AG10803 (cell line): ENCODE data around the gene B3GNT5.

ENCODE experiments used
- DNase-seq: peaks from one replicate; pipeline ENCODE4 v3.0.0; 2010; ENCODE audit warnings: low read depth
- H3K4me3 ChIP-seq: 2 replicates; pipeline ENCODE4 v1.5.1; 2011; ENCODE audit warnings: mild to moderate bottlenecking, low read length, control low read depth
- TF ChIP-seq, protein P1 (sequence below): conservative IDR thresholded peaks from 2 replicates; pipeline ENCODE4 v1.5.1; 2011; ENCODE audit warnings: mild to moderate bottlenecking, low read length, control low read depth, inconsistent platforms

B3GNT5 gene

DNA sequence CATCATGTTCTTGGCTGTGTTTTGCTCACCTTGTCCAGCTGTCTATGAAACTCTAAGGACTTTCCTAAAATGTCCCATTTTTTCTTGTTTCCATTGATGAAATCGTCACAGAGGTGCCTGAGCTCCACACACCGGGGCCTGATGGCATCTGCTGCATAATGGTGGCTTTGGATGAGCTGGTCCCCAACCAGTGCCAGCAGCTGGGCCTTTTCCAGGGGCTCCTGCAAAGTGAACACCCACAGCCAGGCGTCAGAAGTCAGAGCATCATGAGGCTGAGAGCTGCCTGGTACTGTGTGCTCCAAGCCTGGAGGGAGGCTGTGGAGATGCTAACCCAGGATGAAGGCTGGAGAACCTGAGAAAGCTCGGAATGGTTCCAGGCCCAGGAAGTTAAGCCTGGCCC, 46.9 kb downstream of the B3GNT5 start:
- DNase-seq = no peak
- TF ChIP-seq, protein P1, sequence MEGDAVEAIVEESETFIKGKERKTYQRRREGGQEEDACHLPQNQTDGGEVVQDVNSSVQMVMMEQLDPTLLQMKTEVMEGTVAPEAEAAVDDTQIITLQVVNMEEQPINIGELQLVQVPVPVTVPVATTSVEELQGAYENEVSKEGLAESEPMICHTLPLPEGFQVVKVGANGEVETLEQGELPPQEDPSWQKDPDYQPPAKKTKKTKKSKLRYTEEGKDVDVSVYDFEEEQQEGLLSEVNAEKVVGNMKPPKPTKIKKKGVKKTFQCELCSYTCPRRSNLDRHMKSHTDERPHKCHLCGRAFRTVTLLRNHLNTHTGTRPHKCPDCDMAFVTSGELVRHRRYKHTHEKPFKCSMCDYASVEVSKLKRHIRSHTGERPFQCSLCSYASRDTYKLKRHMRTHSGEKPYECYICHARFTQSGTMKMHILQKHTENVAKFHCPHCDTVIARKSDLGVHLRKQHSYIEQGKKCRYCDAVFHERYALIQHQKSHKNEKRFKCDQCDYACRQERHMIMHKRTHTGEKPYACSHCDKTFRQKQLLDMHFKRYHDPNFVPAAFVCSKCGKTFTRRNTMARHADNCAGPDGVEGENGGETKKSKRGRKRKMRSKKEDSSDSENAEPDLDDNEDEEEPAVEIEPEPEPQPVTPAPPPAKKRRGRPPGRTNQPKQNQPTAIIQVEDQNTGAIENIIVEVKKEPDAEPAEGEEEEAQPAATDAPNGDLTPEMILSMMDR = no peak
- H3K4me3 ChIP-seq = no peak overlapping the region

DNA sequence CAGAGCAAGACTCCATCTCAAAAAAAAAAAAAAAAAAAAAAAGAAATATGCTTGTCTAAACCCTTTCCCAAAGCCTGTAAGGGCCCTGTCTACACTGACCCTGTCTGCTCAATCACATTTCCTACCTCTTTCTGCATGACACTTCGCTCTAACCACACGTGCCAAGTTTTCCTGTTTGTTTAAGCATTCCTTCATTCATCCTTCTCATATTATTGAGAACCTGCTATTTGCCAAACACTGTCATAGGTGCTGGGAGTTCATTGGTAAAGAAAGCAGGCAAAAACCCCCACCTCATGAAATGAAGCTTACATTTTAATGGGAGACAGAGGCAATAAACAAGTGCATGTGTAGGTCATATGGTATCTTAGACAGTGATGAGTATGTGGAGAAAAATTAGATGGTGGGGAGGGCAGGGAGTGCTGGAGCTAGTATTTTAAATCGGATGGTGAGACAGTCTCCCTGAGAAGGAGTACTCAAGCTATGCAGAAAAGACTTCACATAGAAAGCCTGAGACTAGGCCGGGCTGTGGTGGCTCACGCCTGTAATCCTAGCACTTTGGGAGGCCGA, 48.0 kb downstream of the B3GNT5 start:
- peak; percentile 22 for DNase-seq
- TF ChIP-seq, protein P1 = no peak
- no peak overlapping the region for H3K4me3 ChIP-seq

DNA sequence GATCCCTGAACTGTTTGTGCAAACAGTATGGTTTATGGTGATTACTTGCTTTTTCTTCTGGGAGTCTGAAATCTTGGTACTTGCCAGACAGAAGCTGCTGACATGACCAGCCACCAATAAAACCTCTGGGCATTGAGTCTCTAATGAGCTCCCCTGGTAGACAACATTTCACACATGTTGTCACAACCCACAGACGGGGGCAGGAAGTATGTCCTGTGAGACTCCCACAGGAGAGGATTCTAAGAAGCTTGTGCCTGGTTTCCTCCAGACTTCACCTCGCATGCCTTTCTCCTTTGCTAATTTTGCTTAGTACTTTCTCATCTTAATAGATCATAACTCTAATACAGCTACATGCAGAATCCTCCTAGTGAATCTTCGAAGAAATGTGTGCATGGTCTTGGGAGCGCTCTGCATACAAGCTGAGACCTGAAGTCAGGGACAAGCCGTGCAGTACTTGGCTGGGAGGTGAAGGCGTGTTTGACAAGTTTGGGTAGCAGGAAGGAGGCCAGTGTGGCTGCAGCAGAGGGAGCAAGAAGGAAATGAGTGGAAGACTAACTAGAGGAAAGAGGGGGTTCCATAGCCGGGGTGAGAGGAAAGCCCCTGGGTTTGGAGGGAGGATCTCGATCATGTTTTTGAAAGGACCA, 49.0 kb downstream of the B3GNT5 start:
- DNase-seq = peak; percentile 11
- TF ChIP-seq, protein P1 = no peak
- no peak overlapping the region for H3K4me3 ChIP-seq

DNA sequence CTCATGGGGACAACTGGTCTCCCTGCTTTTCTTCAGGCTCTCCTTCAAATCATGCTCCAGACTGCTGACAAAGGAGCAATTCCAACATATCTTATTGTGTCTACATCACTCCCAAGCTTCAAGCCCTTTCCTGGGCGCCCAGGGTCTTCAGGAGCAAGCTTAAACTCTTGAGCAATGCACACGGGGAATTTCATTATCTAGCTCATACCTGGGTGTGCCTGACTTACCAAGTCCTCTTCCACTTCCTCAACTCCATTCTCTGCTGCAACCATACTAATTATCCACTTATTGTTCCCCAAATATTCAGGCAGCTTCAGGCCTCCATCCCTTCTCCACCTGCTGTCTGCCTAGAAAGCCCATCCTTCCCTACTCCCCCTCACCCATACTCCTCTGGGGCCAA, 50.6 kb downstream of the B3GNT5 start:
- TF ChIP-seq, protein P1 = no peak
- DNase-seq = no peak
- H3K4me3 ChIP-seq = no peak overlapping the region

DNA sequence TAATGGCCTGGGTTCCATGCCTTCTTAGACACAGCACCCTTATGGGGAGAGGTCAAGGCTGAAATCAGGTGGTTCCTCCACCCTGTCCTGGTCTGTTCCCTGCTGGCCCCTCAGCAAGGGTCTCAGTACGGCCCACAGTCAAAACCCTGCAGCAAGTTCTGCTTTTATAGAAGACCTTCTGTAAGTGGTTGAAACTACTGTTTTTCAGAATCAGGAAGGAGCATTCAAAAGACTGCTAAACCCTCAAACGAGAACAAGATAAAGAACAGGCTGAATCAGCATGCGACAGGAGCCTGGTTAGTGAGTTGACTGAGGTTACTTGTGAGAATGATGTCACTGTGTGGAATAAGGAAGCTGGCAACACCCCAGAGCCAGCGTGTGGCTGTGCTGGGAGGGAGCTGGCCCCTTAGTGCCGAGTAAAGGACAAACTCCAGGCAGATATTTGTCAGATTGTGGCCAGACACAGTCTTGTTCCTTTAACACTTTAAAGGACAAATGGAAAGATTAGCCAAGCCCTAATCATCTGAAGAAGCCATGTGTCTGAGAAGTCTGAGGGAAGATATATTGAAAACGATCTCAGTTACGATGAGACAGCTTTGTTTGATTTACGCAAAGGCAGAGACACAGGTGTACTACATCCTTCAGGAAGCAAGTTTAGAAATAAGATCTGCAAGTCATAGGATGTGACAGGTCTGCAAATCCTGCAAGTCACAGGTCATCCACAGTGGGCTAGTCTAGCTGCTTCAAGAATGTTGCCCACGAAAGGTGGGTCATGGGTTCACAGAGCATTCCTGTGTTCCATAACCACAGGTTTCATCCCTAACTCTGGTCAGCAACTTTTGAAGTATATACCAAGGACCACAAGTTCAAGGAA, 54.0 kb downstream of the B3GNT5 start:
- no peak overlapping the region for H3K4me3 ChIP-seq
- TF ChIP-seq, protein P1 = no peak
- peak; percentile 33 for DNase-seq

DNA sequence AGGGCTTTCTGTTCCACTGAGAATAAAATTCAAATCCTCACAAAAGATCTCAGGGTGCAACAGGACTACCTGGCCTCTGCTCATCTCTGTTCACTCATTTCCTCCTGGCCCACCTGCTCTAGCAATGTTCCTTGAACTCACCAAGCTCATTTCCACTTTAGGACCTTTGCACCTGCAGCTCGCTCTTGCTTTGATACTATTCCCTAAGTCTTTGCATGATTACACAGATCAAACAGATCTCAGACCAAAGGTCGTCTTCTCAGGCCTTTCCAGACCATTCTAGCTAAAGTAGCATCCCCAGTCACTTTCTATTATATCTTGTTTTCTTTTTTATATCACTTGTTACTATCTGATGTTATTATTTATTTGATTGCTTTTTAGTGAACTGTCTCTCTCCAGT, 54.7 kb downstream of the B3GNT5 start:
- H3K4me3 ChIP-seq = no peak overlapping the region
- TF ChIP-seq, protein P1 = no peak
- DNase-seq = no peak
